Activated CD4-positive, CD25-positive, alpha-beta regulatory T cell treated with anti-CD3 and anti-CD28 coated beads, Interleukin-2, amount 50 U/mL, for 24 hours (primary cell): ENCODE data around the gene COL12A1.
A peak's percentile ranks its signal among the peaks of the same experiment; 100 is the strongest.

Source experiments
- ATAC-seq, 2 donors: fragments of 150-1000 bp; cut with Tn5 transposase; one replicate each; pipeline ENCODE4 v1.10.0; 2021; ENCODE audit warnings: mild to moderate bottlenecking in 1 of 2, moderate library complexity in 1 of 2

COL12A1 gene

GRCh38 chr6:75205776-75206575 lies at the start of gene COL12A1:
COL12A1 (minus strand) TSS chr6:75206053; CDS start chr6:75202792, 3,261 bp downstream.
- no peak for ATAC-seq

- no peak for ATAC-seq
These were observed 44.7 kb upstream of the COL12A1 start for GRCh38 chr6:75250552-75250951.

GRCh38 chr6:75249837-75250236 lies 44.0 kb upstream of the COL12A1 start:
- ATAC-seq = no peak

GRCh38 chr6:75246386-75246785 lies 40.5 kb upstream of the COL12A1 start:
- ATAC-seq = no peak

GRCh38 chr6:75244063-75244584 lies 38.3 kb upstream of the COL12A1 start:
- ATAC-seq = peak in 1 of 2 donors; percentile 2

- ATAC-seq = peak; percentile 98
These were observed 37.6 kb upstream of the COL12A1 start, which contains the start of gene COX7A2 for GRCh38 chr6:75243333-75244062. COX7A2 (minus strand) TSS chr6:75243801; CDS start chr6:75243734, 67 bp downstream.

- no peak for ATAC-seq
These were observed 30.8 kb upstream of the COL12A1 start for GRCh38 chr6:75236630-75237029.

- ATAC-seq = no peak
These were observed 29.4 kb upstream of the COL12A1 start for GRCh38 chr6:75235271-75235670.

- no peak for ATAC-seq
These were observed 28.4 kb upstream of the COL12A1 start for GRCh38 chr6:75234126-75234865.

GRCh38 chr6:75233092-75233615 lies 27.3 kb upstream of the COL12A1 start:
- ATAC-seq = no peak

GRCh38 chr6:75230484-75231325 lies 24.9 kb upstream of the COL12A1 start:
- no peak for ATAC-seq

GRCh38 chr6:75224303-75224926 lies 18.6 kb upstream of the COL12A1 start:
- ATAC-seq = no peak

- ATAC-seq = no peak
These were observed 17.6 kb upstream of the COL12A1 start for GRCh38 chr6:75223428-75223827.

GRCh38 chr6:75222261-75222660 lies 16.4 kb upstream of the COL12A1 start:
- no peak for ATAC-seq

GRCh38 chr6:75221116-75221515 lies 15.3 kb upstream of the COL12A1 start:
- ATAC-seq = no peak

GRCh38 chr6:75220357-75220756 lies 14.5 kb upstream of the COL12A1 start:
- no peak for ATAC-seq

GRCh38 chr6:75219263-75219662 lies 13.4 kb upstream of the COL12A1 start:
- no peak for ATAC-seq

- ATAC-seq = peak in 1 of 2 donors; percentile 21
These were observed 11.3 kb upstream of the COL12A1 start for GRCh38 chr6:75217193-75217592.

- no peak for ATAC-seq
These were observed 9.4 kb upstream of the COL12A1 start for GRCh38 chr6:75215291-75215690.

GRCh38 chr6:75213732-75214131 lies 7.9 kb upstream of the COL12A1 start:
- no peak for ATAC-seq

GRCh38 chr6:75213112-75213511 lies 7.3 kb upstream of the COL12A1 start:
- ATAC-seq = no peak
